Left kidney (tissue), 8 donors: ENCODE data around the gene SPRR2E. TPM values are rescaled to one million over a fixed set of nuclear protein-coding genes. Genes with fewer than 3 reads are reported as not detected.
"Not testable (repeated sequence)": the region's sequence is repeated elsewhere in the genome, so short reads cannot be mapped to it uniquely, and the experiment has no call there.

Experiments
- DNase-seq: peaks from one replicate; pipeline ENCODE4 v3.0.0-alpha.2; 2013
- long read RNA-seq, 8 donors: transcript quantifications; one replicate each; lab custom pipeline, GENCODE V29; 2026
- polyA plus RNA-seq: library from polyadenylated mRNA; unstranded; fragments of 120-200 nt; gene quantifications from one replicate; pipeline ENCODE4 v1.2.1, GENCODE V29; 2013; ENCODE audit not compliant: insufficient read length

SPRR2E gene
- polyA plus RNA-seq, result not detected
- long read RNA-seq, donor 1, result 0 reads
- long read RNA-seq, donor 2, result 0 reads
- long read RNA-seq, donor 3, result 0 reads
- long read RNA-seq, donor 4, result 0 reads
- long read RNA-seq, donor 5, result 0 reads
- long read RNA-seq, donor 6, result 0 reads
- long read RNA-seq, donor 7, result 0 reads
- long read RNA-seq, donor 8, result 0 reads

- DNase-seq, result no peak
These were observed at the start of gene SPRR2E for GRCh38 chr1:153094426-153094825. Gene SPRR2E (minus strand): TSS chr1:153094526. CDS start chr1:153093751, 775 bp downstream.

GRCh38 chr1:153141377-153141776 lies 47.1 kb upstream of the SPRR2E start:
- DNase-seq, result no peak

DNA sequence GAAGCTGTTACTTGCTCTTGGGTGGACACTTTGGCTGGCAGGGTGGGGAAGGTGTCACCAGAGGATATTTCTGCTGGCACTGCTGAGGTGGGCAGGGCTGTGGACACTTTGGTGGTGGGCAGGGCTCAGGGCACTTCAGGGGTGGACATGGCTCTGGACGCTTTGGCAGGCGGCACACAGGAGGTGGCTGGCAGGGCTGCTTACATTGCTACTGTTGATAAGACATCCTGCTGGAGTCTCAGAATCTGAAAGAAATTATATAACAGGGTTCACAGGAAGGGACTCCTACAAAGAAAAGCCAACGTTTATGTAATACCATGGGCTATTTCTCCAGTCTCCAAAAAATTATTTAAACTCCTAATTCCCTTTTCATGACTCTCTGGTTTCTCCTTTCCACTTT lies 46.2 kb upstream of the SPRR2E start:
- no peak for DNase-seq

GRCh38 chr1:153133743-153134142 lies 39.4 kb upstream of the SPRR2E start:
- DNase-seq, result no peak

DNA sequence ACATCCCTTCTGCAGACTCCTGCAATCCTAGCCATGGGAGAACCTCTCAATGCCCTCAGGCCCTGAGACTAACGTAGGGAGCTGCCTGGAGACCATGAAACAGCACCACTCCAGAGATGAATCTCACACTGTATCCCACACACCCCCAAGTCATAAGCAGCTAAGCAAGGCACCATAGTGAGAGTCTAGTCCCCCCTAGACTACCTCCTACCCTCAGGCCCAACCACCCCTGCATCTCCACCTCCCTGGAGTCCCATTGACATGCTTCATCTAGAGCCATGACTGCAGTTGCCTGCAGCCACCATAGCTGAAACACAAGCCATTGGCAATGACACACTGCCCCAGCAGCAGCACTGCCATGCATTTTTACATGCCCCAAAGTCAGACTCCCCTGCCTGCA lies 38.9 kb upstream of the SPRR2E start:
- DNase-seq, result no peak

- not testable (repeated sequence) for DNase-seq
These were observed 34.4 kb upstream of the SPRR2E start for GRCh38 chr1:153128688-153129087.

DNA sequence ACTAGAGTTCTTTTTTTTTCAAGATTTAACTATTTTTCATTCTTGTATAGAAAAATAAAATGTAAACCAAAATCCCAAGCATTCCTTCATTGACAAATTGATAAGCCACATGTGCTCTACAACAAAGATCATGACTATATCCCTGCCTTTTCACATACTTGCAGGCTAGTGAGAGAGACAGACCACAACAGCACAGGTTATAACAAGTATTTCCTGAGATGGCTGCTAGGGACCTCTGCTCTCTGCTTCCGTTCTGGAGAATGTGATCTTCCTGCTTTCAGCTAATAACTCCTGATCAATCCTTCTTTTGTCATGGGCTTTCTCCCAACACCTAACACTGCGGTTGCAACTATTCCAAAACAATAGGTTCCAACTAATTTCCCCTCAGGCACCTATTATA lies 33.0 kb upstream of the SPRR2E start:
- no peak for DNase-seq

DNA sequence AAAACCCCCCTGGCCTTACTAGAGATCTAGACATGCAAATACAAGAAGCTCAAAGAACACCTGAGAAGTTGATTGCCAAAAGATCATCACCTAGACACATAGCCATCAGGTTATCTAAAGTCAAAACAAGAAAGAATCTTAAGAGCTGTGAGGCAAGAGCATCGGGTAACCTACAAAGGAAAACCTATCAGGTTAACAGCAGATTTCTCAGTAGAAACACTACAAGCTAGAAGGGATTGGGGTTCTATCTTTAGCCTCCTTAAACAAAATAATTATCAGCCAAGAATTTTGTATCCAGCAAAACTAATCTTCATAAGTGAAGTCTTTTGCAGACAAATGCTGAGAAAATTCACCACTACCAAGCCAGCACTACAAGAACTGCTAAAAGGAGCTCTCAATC lies 31.2 kb upstream of the SPRR2E start:
- no peak for DNase-seq

DNA sequence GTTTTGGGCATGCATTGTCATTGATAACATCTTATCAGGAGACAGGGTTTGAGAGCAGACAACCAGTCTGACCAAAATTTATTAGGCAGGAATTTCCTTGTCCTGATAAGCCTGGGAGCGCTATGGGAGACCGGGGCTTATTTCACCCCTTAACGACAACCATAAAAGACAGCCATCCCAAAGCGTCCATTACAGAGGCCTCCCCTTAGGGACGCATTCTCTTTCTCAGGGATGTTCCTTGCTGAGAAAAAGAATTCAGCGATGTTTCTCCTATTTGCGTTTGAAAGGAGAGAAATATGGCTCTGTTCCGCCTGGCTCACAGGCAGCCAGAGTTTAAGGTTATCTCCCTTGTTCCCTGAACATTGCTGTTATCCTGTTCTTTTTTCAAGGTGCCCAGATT lies 29.5 kb upstream of the SPRR2E start:
- not testable (repeated sequence) for DNase-seq

GRCh38 chr1:153122831-153123421 lies 28.6 kb upstream of the SPRR2E start:
- DNase-seq, result peak; percentile 70

- no peak for DNase-seq
These were observed 26.6 kb upstream of the SPRR2E start for GRCh38 chr1:153120945-153121344.

DNA sequence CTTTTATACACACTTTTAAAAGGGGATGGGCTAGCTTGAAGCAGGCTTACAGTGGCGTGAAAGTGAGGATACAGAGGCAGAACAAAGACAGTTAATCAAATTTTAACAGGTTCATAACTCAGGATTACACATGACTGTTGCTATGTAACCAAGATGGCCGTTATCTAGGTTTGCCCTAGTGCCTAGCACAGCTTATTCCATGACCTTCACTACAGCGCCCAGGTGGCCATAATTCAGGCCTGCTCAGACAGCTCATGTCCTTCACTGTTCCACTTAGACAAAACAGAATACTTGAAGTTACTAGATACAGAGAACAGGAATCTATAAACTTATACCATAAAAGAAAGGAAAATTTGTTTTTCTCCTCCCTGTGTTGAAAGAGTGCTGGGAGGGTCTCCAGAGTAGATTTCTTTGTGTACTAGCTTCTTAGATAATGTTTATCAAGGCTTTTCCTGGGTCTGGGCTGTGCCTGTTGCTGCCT lies 25.2 kb upstream of the SPRR2E start:
- no peak for DNase-seq

DNA sequence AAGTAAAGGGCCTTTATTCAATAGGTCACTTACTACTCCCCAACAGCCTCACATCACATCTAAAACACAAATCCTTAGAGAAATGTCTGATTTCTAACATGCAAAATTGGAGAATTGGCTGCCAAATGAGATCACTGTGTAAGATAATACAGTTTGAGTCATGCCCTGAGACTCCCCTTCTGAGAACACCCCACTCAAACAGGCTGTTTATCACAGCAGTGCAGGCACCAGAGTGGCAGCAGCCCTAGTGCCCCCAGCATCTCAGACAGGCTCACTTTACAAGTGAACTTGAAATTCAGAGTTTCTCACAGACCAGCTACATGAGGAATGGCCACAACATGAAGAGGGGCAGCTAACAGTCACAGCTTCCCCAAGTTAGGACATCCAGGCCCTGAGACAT lies 20.9 kb upstream of the SPRR2E start:
- DNase-seq, result not testable (repeated sequence)

DNA sequence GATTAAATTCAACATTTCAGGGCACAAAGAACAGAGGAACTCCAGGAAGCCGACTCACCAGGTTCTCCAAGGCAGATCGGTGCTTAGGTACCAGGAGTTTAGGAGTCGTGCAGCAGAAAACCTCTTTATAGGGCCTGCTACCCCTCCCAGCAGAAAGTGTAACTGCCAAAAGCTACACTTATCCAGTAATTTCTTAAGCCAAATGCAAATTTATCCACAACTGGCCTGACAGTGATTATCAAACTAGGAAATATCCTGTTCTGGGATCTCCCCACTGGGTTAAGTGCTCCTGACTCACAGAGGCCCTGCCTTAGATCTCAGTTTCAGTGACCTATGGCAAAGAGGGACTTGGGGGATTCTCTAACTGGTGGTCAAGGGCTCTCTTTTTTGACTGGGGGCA lies 19.1 kb upstream of the SPRR2E start, which contains the start of gene SPRR2F:
SPRR2F (minus strand) TSS at position 101 of the 400 bp plus-strand sequence. CDS start 783 bp downstream, outside the sequence.
- no peak for DNase-seq

- not testable (repeated sequence) for DNase-seq
These were observed 18.1 kb upstream of the SPRR2E start for GRCh38 chr1:153112454-153112853.

DNA sequence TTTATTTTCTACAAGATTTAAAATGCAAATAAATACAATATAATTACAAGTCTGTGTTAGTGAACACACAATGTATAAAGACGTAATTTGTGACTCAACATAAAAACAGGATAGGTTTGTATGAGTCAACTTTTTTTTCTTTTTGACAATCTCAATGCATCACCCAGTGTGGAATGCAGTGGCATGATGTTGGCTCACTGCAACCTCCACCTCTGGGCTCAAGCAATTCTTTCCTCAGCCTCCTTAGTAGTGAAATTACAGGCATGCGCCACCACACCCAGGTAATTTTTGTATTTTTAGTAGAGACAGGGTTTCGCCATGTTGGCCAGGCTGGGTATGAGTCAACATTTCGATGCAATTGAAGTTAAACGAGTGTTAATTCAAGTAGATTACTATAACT lies 5.9 kb upstream of the SPRR2E start:
- no peak for DNase-seq

GRCh38 chr1:153099461-153100045 lies 5.2 kb upstream of the SPRR2E start:
- DNase-seq, result no peak

- no peak for DNase-seq
These were observed 1.4 kb upstream of the SPRR2E start for GRCh38 chr1:153095764-153096163.

GRCh38 chr1:153087652-153088051 lies 6.7 kb downstream of the SPRR2E start:
- DNase-seq, result no peak

- no peak for DNase-seq
These were observed 12.6 kb downstream of the SPRR2E start for GRCh38 chr1:153081736-153082135.

DNA sequence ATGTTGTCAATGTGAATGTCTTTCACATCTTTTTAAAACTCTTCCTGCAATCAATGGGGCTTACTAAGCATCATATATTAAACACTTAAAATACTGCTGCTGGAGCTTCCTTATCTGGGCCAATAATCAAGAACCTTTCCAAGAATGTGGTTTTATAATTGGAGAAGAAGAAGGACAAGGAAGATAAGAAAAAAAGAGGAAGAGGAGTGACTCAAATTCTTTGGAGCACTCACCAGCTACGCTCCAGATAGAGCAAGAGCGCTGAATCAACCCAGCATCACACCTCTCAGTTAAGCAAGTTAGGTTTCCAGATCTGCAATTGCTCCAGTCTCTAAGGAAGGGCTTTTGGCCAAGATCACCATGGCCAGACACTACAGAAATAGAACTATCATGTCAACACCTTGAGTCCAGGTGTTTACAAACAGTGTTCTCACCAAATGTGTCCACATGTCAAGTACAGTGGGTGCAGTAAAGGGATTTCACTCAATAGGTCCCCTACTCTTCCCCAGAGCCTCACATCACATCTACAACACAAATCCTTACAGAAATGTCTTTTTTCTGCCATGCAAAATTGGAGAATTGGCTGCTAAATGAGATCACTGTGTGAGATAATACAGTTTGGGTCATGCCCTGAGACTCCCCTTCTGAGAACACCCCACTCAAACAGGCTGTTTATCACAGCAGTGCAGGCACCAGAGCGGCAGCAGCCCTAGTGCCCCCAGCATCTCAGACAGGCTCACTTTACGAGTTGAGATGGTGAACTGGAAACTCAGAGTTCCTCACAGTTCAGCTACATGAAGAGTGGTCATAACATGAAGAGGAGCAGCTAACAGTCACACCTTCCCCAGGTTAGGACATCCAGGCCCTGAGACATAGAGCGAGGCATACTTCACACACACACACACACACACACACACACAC lies 21.3 kb downstream of the SPRR2E start:
- DNase-seq, result no peak

- no peak for DNase-seq
These were observed 22.8 kb downstream of the SPRR2E start, which contains the start of gene SPRR2B for GRCh38 chr1:153071511-153071910. Gene SPRR2B (minus strand): TSS chr1:153071611. CDS start chr1:153070839, 772 bp downstream.
